ENCODE results near the gene CDCA8.

- TF ChIP-seq ZC3H4 (CRISPR knock-in tag; IDR thresholded peaks at IDR 0.05; ENCODE audit: borderline replicate concordance): no peak
- TF ChIP-seq PCBP2 (IDR thresholded peaks at IDR 0.05; ENCODE audit: low read depth, low read length, poor library complexity, severe bottlenecking): no peak
- TF ChIP-seq CHCHD3 (CRISPR knock-in tag; IDR thresholded peaks at IDR 0.05): no peak
- TF ChIP-seq NRF1 (conservative IDR thresholded peaks at IDR 0.05 in 1 of 2, IDR thresholded peaks at IDR 0.05 in 1 of 2): no peak
- no peak for TF ChIP-seq E4F1 (CRISPR knock-in tag; IDR thresholded peaks at IDR 0.05; ENCODE audit: borderline replicate concordance)
- TF ChIP-seq CAMTA2 (CRISPR knock-in tag; conservative IDR thresholded peaks at IDR 0.05): no peak
- no peak for TF ChIP-seq PHB2 (IDR thresholded peaks at IDR 0.05; ENCODE audit: low read depth)
- TF ChIP-seq JUND (IDR thresholded peaks at IDR 0.05; ENCODE audit: borderline replicate concordance, low read depth, low read length): no peak
- TF ChIP-seq JUND (tag; IDR thresholded peaks at IDR 0.05; ENCODE audit: borderline replicate concordance, low read depth, low read length): no peak
- TF ChIP-seq, protein P1, sequence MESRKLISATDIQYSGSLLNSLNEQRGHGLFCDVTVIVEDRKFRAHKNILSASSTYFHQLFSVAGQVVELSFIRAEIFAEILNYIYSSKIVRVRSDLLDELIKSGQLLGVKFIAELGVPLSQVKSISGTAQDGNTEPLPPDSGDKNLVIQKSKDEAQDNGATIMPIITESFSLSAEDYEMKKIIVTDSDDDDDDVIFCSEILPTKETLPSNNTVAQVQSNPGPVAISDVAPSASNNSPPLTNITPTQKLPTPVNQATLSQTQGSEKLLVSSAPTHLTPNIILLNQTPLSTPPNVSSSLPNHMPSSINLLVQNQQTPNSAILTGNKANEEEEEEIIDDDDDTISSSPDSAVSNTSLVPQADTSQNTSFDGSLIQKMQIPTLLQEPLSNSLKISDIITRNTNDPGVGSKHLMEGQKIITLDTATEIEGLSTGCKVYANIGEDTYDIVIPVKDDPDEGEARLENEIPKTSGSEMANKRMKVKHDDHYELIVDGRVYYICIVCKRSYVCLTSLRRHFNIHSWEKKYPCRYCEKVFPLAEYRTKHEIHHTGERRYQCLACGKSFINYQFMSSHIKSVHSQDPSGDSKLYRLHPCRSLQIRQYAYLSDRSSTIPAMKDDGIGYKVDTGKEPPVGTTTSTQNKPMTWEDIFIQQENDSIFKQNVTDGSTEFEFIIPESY (CRISPR knock-in tag; IDR thresholded peaks at IDR 0.05): no peak
- no peak for TF ChIP-seq CTCF (IDR thresholded peaks at IDR 0.05 in 2 of 3, conservative IDR thresholded peaks at IDR 0.05 in 1 of 3; ENCODE audit: insufficient read depth in 2 of 3, low read depth in 1 of 3, low read length in 3 of 3)
Measured at GRCh38 chr1:37688926-37689325, 3.4 kb upstream of the CDCA8 start.

Measured in K562 (cell line).